Measurements from ENCODE around the gene CA10.

The CA10 gene

GRCh38 chr17:51646539-51646938 is 512.0 kb downstream of the CA10 start:
- no peak for DNase-seq (ENCODE audit: low spot score)

GRCh38 chr17:51645056-51645455 is 513.5 kb downstream of the CA10 start:
- no peak for DNase-seq (ENCODE audit: low spot score)

GRCh38 chr17:51643702-51644490 is 514.6 kb downstream of the CA10 start:
- DNase-seq (ENCODE audit: low spot score): no peak

GRCh38 chr17:51642029-51642428 is 516.5 kb downstream of the CA10 start:
- DNase-seq (ENCODE audit: low spot score): no peak

GRCh38 chr17:51640108-51640622 is 518.3 kb downstream of the CA10 start:
- DNase-seq (ENCODE audit: low spot score): peak; percentile 22

GRCh38 chr17:51638971-51639370 is 519.5 kb downstream of the CA10 start:
- no peak for DNase-seq (ENCODE audit: low spot score)

- no peak for DNase-seq (ENCODE audit: low spot score)
These were observed 522.2 kb downstream of the CA10 start for GRCh38 chr17:51636291-51636690.

GRCh38 chr17:51630101-51630671 is 528.3 kb downstream of the CA10 start:
- no peak for DNase-seq (ENCODE audit: low spot score)

GRCh38 chr17:51629232-51629631 is 529.3 kb downstream of the CA10 start:
- DNase-seq (ENCODE audit: low spot score): no peak

- DNase-seq (ENCODE audit: low spot score): no peak
These were observed 530.7 kb downstream of the CA10 start for GRCh38 chr17:51627779-51628178.

GRCh38 chr17:51618476-51618875 is 540.0 kb downstream of the CA10 start:
- no peak for DNase-seq (ENCODE audit: low spot score)

- DNase-seq (ENCODE audit: low spot score): no peak
These were observed 540.5 kb downstream of the CA10 start for GRCh38 chr17:51617986-51618385.

- DNase-seq (ENCODE audit: low spot score): no peak
These were observed 545.3 kb downstream of the CA10 start for GRCh38 chr17:51613255-51613654.

GRCh38 chr17:51612692-51613091 is 545.8 kb downstream of the CA10 start:
- DNase-seq (ENCODE audit: low spot score): peak; percentile 5

- no peak for DNase-seq (ENCODE audit: low spot score)
These were observed 546.9 kb downstream of the CA10 start for GRCh38 chr17:51611585-51611984.

- no peak for DNase-seq (ENCODE audit: low spot score)
These were observed 547.7 kb downstream of the CA10 start for GRCh38 chr17:51610834-51611233.

GRCh38 chr17:51610155-51610554 is 548.4 kb downstream of the CA10 start:
- no peak for DNase-seq (ENCODE audit: low spot score)

- no peak for DNase-seq (ENCODE audit: low spot score)
These were observed 550.1 kb downstream of the CA10 start for GRCh38 chr17:51608251-51608933.

GRCh38 chr17:51607512-51607911 is 551.0 kb downstream of the CA10 start:
- no peak for DNase-seq (ENCODE audit: low spot score)

- no peak for DNase-seq (ENCODE audit: low spot score)
These were observed 554.1 kb downstream of the CA10 start for GRCh38 chr17:51604299-51605020.

- no peak for DNase-seq (ENCODE audit: low spot score)
These were observed 556.8 kb downstream of the CA10 start for GRCh38 chr17:51601622-51602261.

- no peak for DNase-seq (ENCODE audit: low spot score)
These were observed 559.7 kb downstream of the CA10 start for GRCh38 chr17:51598824-51599223.
